ENCODE data around the gene SLC18A3.

The SLC18A3 gene

DNA sequence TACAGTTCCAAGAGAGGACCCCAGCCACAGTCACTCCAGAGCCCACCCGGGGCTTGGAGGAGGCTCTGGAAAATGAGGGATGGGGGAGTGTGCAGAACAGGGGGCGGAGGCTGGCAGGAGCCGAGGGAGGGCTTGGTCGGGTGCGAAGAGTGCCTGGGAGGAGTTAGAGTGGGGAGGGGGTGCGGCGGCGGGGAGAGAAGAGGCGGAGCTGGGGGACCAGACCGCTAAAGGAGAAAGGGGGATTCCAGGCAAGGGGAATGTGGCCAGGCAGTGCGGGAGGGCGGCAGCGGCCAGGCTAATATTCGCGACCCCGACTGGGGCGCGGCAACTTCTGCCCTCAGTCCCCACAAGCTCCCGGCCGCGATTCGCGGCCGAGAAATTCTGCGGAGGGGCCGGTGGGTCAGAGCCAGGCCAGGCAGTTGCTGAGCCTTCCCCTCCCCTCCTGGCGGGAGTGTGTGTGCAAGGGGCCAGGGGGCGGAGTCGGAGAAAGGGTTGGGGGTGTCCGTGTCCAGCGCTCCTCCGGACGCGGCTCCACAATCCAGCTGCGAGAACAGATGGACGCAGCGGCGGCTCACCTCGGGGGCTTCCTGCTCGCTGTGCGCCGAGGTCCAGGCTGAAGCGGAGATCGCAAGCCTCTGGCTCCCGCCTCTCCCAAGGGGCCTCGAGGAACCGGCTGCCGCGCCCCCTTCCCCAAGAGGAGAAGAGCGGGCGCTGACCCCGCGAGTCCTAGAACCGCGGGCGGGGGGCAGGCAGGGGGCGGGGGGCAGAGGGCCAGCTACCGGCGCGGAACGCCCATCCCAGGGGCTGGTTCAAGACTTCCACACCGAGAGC is 612 bp upstream of the SLC18A3 start:
- DNase-seq (ENCODE audit: low read depth) = no peak
- TF ChIP-seq, protein P1, sequence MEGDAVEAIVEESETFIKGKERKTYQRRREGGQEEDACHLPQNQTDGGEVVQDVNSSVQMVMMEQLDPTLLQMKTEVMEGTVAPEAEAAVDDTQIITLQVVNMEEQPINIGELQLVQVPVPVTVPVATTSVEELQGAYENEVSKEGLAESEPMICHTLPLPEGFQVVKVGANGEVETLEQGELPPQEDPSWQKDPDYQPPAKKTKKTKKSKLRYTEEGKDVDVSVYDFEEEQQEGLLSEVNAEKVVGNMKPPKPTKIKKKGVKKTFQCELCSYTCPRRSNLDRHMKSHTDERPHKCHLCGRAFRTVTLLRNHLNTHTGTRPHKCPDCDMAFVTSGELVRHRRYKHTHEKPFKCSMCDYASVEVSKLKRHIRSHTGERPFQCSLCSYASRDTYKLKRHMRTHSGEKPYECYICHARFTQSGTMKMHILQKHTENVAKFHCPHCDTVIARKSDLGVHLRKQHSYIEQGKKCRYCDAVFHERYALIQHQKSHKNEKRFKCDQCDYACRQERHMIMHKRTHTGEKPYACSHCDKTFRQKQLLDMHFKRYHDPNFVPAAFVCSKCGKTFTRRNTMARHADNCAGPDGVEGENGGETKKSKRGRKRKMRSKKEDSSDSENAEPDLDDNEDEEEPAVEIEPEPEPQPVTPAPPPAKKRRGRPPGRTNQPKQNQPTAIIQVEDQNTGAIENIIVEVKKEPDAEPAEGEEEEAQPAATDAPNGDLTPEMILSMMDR (IDR thresholded peaks at IDR 0.05; ENCODE audit: control insufficient read depth, insufficient read depth, low read depth, low read length, missing control alignments) = no peak

DNA sequence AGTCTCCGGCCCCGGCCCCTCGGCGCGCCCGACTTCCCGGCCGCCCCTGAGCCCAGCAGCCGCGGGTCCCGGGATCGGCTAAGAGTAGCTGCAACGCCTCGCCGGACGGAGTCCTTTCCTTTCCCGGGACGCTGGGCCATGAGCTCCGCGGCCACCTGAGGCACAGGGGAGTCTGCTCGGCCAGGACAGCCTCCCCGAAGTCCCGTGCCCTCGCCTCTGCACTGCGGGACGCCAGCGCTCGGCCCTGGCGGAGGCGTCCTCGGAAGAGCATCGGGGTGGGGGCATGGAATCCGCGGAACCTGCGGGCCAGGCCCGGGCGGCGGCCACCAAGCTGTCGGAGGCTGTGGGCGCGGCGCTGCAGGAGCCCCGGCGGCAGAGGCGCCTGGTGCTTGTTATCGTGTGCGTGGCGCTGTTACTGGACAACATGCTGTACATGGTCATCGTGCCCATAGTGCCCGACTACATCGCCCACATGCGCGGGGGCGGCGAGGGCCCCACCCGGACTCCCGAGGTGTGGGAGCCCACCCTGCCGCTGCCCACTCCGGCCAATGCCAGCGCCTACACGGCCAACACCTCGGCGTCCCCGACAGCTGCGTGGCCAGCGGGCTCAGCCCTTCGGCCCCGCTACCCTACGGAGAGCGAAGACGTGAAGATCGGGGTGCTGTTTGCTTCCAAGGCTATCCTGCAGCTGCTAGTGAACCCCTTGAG is 502 bp downstream of the SLC18A3 start:
- TF ChIP-seq, protein P1 (IDR thresholded peaks at IDR 0.05; ENCODE audit: control insufficient read depth, insufficient read depth, low read depth, low read length, missing control alignments) = no peak
- no peak overlapping the region for H3K4me3 ChIP-seq (ENCODE audit: control insufficient read depth, low read depth, low read length)
- DNase-seq (ENCODE audit: low read depth) = no peak

More for the DNA sequence above, 612 bp upstream of the SLC18A3 start:
- H3K4me3 ChIP-seq (ENCODE audit: control insufficient read depth, low read depth, low read length) = no peak overlapping the region

- no peak for DNase-seq (ENCODE audit: low read depth)
- TF ChIP-seq, protein P1 (IDR thresholded peaks at IDR 0.05; ENCODE audit: control insufficient read depth, insufficient read depth, low read depth, low read length, missing control alignments) = no peak
- H3K4me3 ChIP-seq (ENCODE audit: control insufficient read depth, low read depth, low read length) = no peak overlapping the region
Measured at GRCh38 chr10:49611166-49611815, 1.2 kb downstream of the SLC18A3 start.

DNA sequence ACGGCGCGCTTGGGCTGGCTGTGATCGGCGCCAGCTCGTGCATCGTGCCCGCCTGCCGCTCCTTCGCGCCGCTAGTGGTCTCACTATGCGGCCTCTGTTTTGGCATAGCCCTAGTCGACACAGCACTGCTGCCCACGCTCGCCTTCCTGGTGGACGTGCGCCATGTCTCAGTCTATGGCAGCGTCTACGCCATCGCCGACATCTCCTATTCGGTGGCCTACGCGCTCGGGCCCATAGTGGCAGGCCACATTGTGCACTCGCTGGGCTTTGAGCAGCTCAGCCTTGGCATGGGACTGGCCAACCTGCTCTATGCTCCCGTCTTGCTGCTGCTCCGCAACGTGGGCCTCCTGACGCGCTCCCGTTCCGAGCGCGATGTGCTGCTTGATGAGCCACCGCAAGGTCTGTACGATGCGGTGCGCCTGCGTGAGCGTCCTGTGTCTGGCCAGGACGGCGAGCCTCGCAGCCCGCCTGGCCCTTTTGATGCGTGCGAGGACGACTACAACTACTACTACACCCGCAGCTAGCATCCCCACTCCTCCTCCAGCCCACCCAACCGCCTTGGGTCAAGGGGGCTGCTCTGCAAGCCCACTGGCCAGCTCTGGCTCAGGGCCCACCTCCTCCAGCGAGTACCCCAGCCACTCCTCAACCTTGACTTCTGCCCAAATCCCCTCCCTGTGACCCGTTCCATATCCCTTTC is 1.9 kb downstream of the SLC18A3 start:
- no peak for DNase-seq (ENCODE audit: low read depth)
- TF ChIP-seq, protein P1 (IDR thresholded peaks at IDR 0.05; ENCODE audit: control insufficient read depth, insufficient read depth, low read depth, low read length, missing control alignments) = no peak

DNA sequence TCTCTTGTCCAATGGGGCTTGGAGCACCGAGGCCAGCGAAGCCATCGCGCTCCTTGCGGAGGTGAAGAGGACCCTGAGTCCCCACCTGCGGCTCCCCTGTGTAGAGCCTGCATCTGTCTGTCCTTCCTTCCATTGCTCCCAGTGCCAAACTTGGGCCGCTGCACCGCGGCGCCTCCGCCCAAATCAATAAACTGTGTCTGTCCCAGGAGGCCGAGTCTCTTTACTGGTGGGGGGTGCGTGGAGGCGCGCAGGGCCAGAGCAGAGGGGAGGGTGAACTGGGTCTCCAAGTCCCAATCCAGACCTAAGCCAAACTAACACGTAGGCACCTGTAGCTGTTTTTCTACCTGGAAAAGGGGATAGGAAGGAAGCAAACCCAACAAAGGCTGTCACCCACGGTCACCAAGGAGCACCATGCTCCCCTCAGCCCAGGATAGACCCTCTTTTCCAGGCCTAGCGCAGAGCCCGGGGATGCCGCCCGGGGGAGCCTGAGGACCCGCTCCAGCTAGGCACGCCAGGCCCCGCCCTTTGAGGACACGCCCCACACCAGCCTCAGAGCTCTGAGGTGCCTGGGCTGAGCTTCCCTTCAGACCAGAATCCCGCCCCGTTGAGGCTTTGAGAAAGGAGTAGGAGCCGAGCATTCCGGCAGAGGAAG is 2.5 kb downstream of the SLC18A3 start:
- TF ChIP-seq, protein P1 (IDR thresholded peaks at IDR 0.05; ENCODE audit: control insufficient read depth, insufficient read depth, low read depth, low read length, missing control alignments) = no peak
- H3K4me3 ChIP-seq (ENCODE audit: control insufficient read depth, low read depth, low read length) = no peak overlapping the region
- DNase-seq (ENCODE audit: low read depth) = no peak

More for the DNA sequence above, 1.9 kb downstream of the SLC18A3 start:
- no peak overlapping the region for H3K4me3 ChIP-seq (ENCODE audit: control insufficient read depth, low read depth, low read length)

All from AG09309 (cell line).